Measurements from ENCODE around the gene DOCK9.

DOCK9 gene

DNA sequence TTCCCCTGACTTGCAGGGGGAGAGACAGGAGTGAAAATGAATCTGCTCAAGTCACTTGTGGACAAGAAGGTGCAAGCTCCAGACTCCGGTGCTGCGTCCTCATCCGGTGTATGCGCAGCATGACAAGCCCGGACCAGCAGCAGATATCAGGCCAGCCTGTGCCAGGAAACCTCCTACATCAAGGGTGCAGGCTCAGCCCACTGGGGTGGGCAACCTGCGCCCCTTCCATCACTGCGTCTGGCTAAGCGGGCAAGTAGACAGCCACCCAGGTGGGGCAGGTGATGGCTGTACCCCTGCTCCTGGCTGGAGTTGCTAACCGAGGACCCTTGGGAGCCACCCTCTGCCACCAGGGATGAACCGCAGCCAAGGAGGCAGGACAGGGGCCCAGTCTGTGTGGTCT, 192.5 kb downstream of the DOCK9 start:
- peaks cover 14 to 19% of the 10 kb centered on the region in 2 donors for H3K4me1 ChIP-seq (ENCODE audit: control insufficient read depth in 1 of 2, insufficient read depth in 2 of 2, low read length in 2 of 2)
- no peak overlapping the region for H3K4me3 ChIP-seq (ENCODE audit: low read depth in 1 of 2, low read length in 2 of 2)
- H3K27me3 ChIP-seq (ENCODE audit: control insufficient read depth in 1 of 2, insufficient read depth in 2 of 2, low read length in 2 of 2) = no peaks in the 10 kb centered on the region
- no peaks in the 10 kb centered on the region for H3K9me3 ChIP-seq (ENCODE audit: control insufficient read depth in 1 of 2, low read length in 2 of 2)
- H3K27ac ChIP-seq (ENCODE audit: low read depth, low read length) = no peak overlapping the region
- no peaks in the 10 kb centered on the region for H3K36me3 ChIP-seq (ENCODE audit: control insufficient read depth in 1 of 2, insufficient read depth in 2 of 2, low read length in 2 of 2)
- H3K9ac ChIP-seq (ENCODE audit: low read depth in 1 of 2, low read length in 2 of 2) = no peak overlapping the region

- Histone ChIP-seq H3K4me3 (ENCODE audit: low read depth in 1 of 2, low read length in 2 of 2) (no peak overlapping the region), H3K27ac (ENCODE audit: low read depth, low read length) (no peak overlapping the region), H3K9ac (ENCODE audit: low read depth in 1 of 2, low read length in 2 of 2) (no peak overlapping the region), H3K27me3 (ENCODE audit: control insufficient read depth in 1 of 2, insufficient read depth in 2 of 2, low read length in 2 of 2) (no peaks in the 10 kb centered on the region), H3K36me3 (ENCODE audit: control insufficient read depth in 1 of 2, insufficient read depth in 2 of 2, low read length in 2 of 2) (no peaks in the 10 kb centered on the region), H3K4me1 (ENCODE audit: control insufficient read depth in 1 of 2, insufficient read depth in 2 of 2, low read length in 2 of 2) (peaks cover 14 to 19% of the 10 kb centered on the region in 2 donors), H3K9me3 (ENCODE audit: control insufficient read depth in 1 of 2, low read length in 2 of 2) (no peaks in the 10 kb centered on the region)
These were observed 193.2 kb downstream of the DOCK9 start for GRCh38 chr13:98784666-98785065.

GRCh38 chr13:98783856-98784478, 193.9 kb downstream of the DOCK9 start:
- no peak overlapping the region for H3K27ac ChIP-seq (ENCODE audit: low read depth, low read length)
- H3K9me3 ChIP-seq (ENCODE audit: control insufficient read depth in 1 of 2, low read length in 2 of 2) = no peaks in the 10 kb centered on the region
- no peak overlapping the region for H3K4me3 ChIP-seq (ENCODE audit: low read depth in 1 of 2, low read length in 2 of 2)
- no peaks in the 10 kb centered on the region for H3K36me3 ChIP-seq (ENCODE audit: control insufficient read depth in 1 of 2, insufficient read depth in 2 of 2, low read length in 2 of 2)
- H3K4me1 ChIP-seq (ENCODE audit: control insufficient read depth in 1 of 2, insufficient read depth in 2 of 2, low read length in 2 of 2) = peaks cover 14 to 19% of the 10 kb centered on the region in 2 donors
- no peaks in the 10 kb centered on the region for H3K27me3 ChIP-seq (ENCODE audit: control insufficient read depth in 1 of 2, insufficient read depth in 2 of 2, low read length in 2 of 2)
- H3K9ac ChIP-seq (ENCODE audit: low read depth in 1 of 2, low read length in 2 of 2) = no peak overlapping the region

- no peaks in the 10 kb centered on the region for H3K9me3 ChIP-seq (ENCODE audit: control insufficient read depth in 1 of 2, low read length in 2 of 2)
- no peak overlapping the region for H3K4me3 ChIP-seq (ENCODE audit: low read depth in 1 of 2, low read length in 2 of 2)
- no peaks in the 10 kb centered on the region for H3K27me3 ChIP-seq (ENCODE audit: control insufficient read depth in 1 of 2, insufficient read depth in 2 of 2, low read length in 2 of 2)
- H3K4me1 ChIP-seq (ENCODE audit: control insufficient read depth in 1 of 2, insufficient read depth in 2 of 2, low read length in 2 of 2) = peaks cover 14 to 19% of the 10 kb centered on the region in 2 donors
- no peak overlapping the region for H3K9ac ChIP-seq (ENCODE audit: low read depth in 1 of 2, low read length in 2 of 2)
- H3K36me3 ChIP-seq (ENCODE audit: control insufficient read depth in 1 of 2, insufficient read depth in 2 of 2, low read length in 2 of 2) = no peaks in the 10 kb centered on the region
- H3K27ac ChIP-seq (ENCODE audit: low read depth, low read length) = no peak overlapping the region
These were observed 195.2 kb downstream of the DOCK9 start for GRCh38 chr13:98782654-98783053.

- H3K27ac ChIP-seq (ENCODE audit: low read depth, low read length) = no peak overlapping the region
- H3K36me3 ChIP-seq (ENCODE audit: control insufficient read depth in 1 of 2, insufficient read depth in 2 of 2, low read length in 2 of 2) = no peaks in the 10 kb centered on the region
- no peaks in the 10 kb centered on the region for H3K27me3 ChIP-seq (ENCODE audit: control insufficient read depth in 1 of 2, insufficient read depth in 2 of 2, low read length in 2 of 2)
- H3K4me3 ChIP-seq (ENCODE audit: low read depth in 1 of 2, low read length in 2 of 2) = no peak overlapping the region
- H3K4me1 ChIP-seq (ENCODE audit: control insufficient read depth in 1 of 2, insufficient read depth in 2 of 2, low read length in 2 of 2) = peaks cover 14 to 19% of the 10 kb centered on the region in 2 donors
- no peak overlapping the region for H3K9ac ChIP-seq (ENCODE audit: low read depth in 1 of 2, low read length in 2 of 2)
- no peaks in the 10 kb centered on the region for H3K9me3 ChIP-seq (ENCODE audit: control insufficient read depth in 1 of 2, low read length in 2 of 2)
These were observed 196.0 kb downstream of the DOCK9 start for GRCh38 chr13:98781905-98782304.

GRCh38 chr13:98781470-98781869, 196.4 kb downstream of the DOCK9 start:
- no peaks in the 10 kb centered on the region for H3K9me3 ChIP-seq (ENCODE audit: control insufficient read depth in 1 of 2, low read length in 2 of 2)
- H3K27me3 ChIP-seq (ENCODE audit: control insufficient read depth in 1 of 2, insufficient read depth in 2 of 2, low read length in 2 of 2) = no peaks in the 10 kb centered on the region
- H3K27ac ChIP-seq (ENCODE audit: low read depth, low read length) = no peak overlapping the region
- H3K4me1 ChIP-seq (ENCODE audit: control insufficient read depth in 1 of 2, insufficient read depth in 2 of 2, low read length in 2 of 2) = peaks cover 14 to 16% of the 10 kb centered on the region in 2 donors
- no peak overlapping the region for H3K9ac ChIP-seq (ENCODE audit: low read depth in 1 of 2, low read length in 2 of 2)
- H3K4me3 ChIP-seq (ENCODE audit: low read depth in 1 of 2, low read length in 2 of 2) = no peak overlapping the region
- H3K36me3 ChIP-seq (ENCODE audit: control insufficient read depth in 1 of 2, insufficient read depth in 2 of 2, low read length in 2 of 2) = no peaks in the 10 kb centered on the region

DNA sequence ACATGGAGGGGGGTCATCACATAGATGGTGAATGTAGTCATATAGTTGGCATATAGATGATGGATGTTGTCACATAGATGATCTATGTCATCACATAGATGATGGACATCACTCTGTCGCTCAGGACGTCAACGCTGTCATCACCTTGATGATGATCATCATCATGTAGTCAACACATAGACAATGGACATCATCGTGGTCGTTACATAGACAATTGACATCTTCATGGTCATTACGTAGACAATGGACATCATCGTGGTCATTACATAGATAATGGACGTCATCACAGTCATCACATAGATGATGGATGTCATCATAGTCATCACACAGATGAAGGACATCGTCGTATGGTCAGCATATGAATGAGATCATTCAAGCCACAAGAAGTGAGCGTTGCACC, 196.8 kb downstream of the DOCK9 start:
- H3K27me3 ChIP-seq (ENCODE audit: control insufficient read depth in 1 of 2, insufficient read depth in 2 of 2, low read length in 2 of 2) = no peaks in the 10 kb centered on the region
- H3K9ac ChIP-seq (ENCODE audit: low read depth in 1 of 2, low read length in 2 of 2) = no peak overlapping the region
- H3K27ac ChIP-seq (ENCODE audit: low read depth, low read length) = no peak overlapping the region
- peaks cover 12 to 17% of the 10 kb centered on the region in 2 donors for H3K4me1 ChIP-seq (ENCODE audit: control insufficient read depth in 1 of 2, insufficient read depth in 2 of 2, low read length in 2 of 2)
- no peak overlapping the region for H3K4me3 ChIP-seq (ENCODE audit: low read depth in 1 of 2, low read length in 2 of 2)
- no peaks in the 10 kb centered on the region for H3K9me3 ChIP-seq (ENCODE audit: control insufficient read depth in 1 of 2, low read length in 2 of 2)
- H3K36me3 ChIP-seq (ENCODE audit: control insufficient read depth in 1 of 2, insufficient read depth in 2 of 2, low read length in 2 of 2) = no peaks in the 10 kb centered on the region

- no peak overlapping the region for H3K9ac ChIP-seq (ENCODE audit: low read depth in 1 of 2, low read length in 2 of 2)
- H3K4me1 ChIP-seq (ENCODE audit: control insufficient read depth in 1 of 2, insufficient read depth in 2 of 2, low read length in 2 of 2) = peaks cover 7 to 23% of the 10 kb centered on the region in 2 donors
- no peaks in the 10 kb centered on the region for H3K27me3 ChIP-seq (ENCODE audit: control insufficient read depth in 1 of 2, insufficient read depth in 2 of 2, low read length in 2 of 2)
- no peak overlapping the region for H3K27ac ChIP-seq (ENCODE audit: low read depth, low read length)
- H3K4me3 ChIP-seq (ENCODE audit: low read depth in 1 of 2, low read length in 2 of 2) = no peak overlapping the region
- H3K9me3 ChIP-seq (ENCODE audit: control insufficient read depth in 1 of 2, low read length in 2 of 2) = no peaks in the 10 kb centered on the region
- no peaks in the 10 kb centered on the region for H3K36me3 ChIP-seq (ENCODE audit: control insufficient read depth in 1 of 2, insufficient read depth in 2 of 2, low read length in 2 of 2)
These were observed 197.4 kb downstream of the DOCK9 start for GRCh38 chr13:98780451-98780850.

- Histone ChIP-seq H3K4me1 (ENCODE audit: control insufficient read depth in 1 of 2, insufficient read depth in 2 of 2, low read length in 2 of 2) (peaks cover 0 to 18% of the 10 kb centered on the region in 2 donors), H3K27ac (ENCODE audit: low read depth, low read length) (no peak overlapping the region), H3K4me3 (ENCODE audit: low read depth in 1 of 2, low read length in 2 of 2) (no peak overlapping the region), H3K27me3 (ENCODE audit: control insufficient read depth in 1 of 2, insufficient read depth in 2 of 2, low read length in 2 of 2) (no peaks in the 10 kb centered on the region), H3K9ac (ENCODE audit: low read depth in 1 of 2, low read length in 2 of 2) (no peak overlapping the region), H3K36me3 (ENCODE audit: control insufficient read depth in 1 of 2, insufficient read depth in 2 of 2, low read length in 2 of 2) (no peaks in the 10 kb centered on the region), H3K9me3 (ENCODE audit: control insufficient read depth in 1 of 2, low read length in 2 of 2) (no peaks in the 10 kb centered on the region)
These were observed 198.2 kb downstream of the DOCK9 start for GRCh38 chr13:98779695-98780094.

GRCh38 chr13:98778749-98779148, 199.1 kb downstream of the DOCK9 start:
- no peaks in the 10 kb centered on the region for H3K27me3 ChIP-seq (ENCODE audit: control insufficient read depth in 1 of 2, insufficient read depth in 2 of 2, low read length in 2 of 2)
- H3K9ac ChIP-seq (ENCODE audit: low read depth in 1 of 2, low read length in 2 of 2) = no peak overlapping the region
- H3K36me3 ChIP-seq (ENCODE audit: control insufficient read depth in 1 of 2, insufficient read depth in 2 of 2, low read length in 2 of 2) = no peaks in the 10 kb centered on the region
- H3K27ac ChIP-seq (ENCODE audit: low read depth, low read length) = no peak overlapping the region
- no peaks in the 10 kb centered on the region for H3K9me3 ChIP-seq (ENCODE audit: control insufficient read depth in 1 of 2, low read length in 2 of 2)
- H3K4me3 ChIP-seq (ENCODE audit: low read depth in 1 of 2, low read length in 2 of 2) = no peak overlapping the region
- peaks cover 0 to 11% of the 10 kb centered on the region in 2 donors for H3K4me1 ChIP-seq (ENCODE audit: control insufficient read depth in 1 of 2, insufficient read depth in 2 of 2, low read length in 2 of 2)

Measured in duodenal mucosa (tissue), 2 donors.